GM21723 (cell line): ENCODE results near the gene FRMD4B.

Experiments
- ATAC-seq: cut with Tn5 transposase; IDR thresholded peaks from one replicate; pipeline ENCODE4 v1.9.1; 2021; ENCODE audit warnings: mild to moderate bottlenecking, moderate library complexity; ENCODE audit not compliant: unreplicated experiment

Gene FRMD4B

GRCh38 chr3:69142090-69142489 is 243.8 kb downstream of the FRMD4B start:
- ATAC-seq: no peak

GRCh38 chr3:69141313-69141712 is 244.6 kb downstream of the FRMD4B start:
- no peak for ATAC-seq

GRCh38 chr3:69137412-69137811 is 248.5 kb downstream of the FRMD4B start:
- no peak for ATAC-seq

GRCh38 chr3:69137005-69137404 is 248.9 kb downstream of the FRMD4B start:
- ATAC-seq: no peak

GRCh38 chr3:69130689-69131088 is 255.2 kb downstream of the FRMD4B start:
- ATAC-seq: peak; percentile 99

GRCh38 chr3:69129531-69129930 is 256.4 kb downstream of the FRMD4B start:
- ATAC-seq: no peak

- no peak for ATAC-seq
Observed at GRCh38 chr3:69128509-69128908, 257.4 kb downstream of the FRMD4B start.

GRCh38 chr3:69126999-69127398 is 258.9 kb downstream of the FRMD4B start:
- no peak for ATAC-seq

- no peak for ATAC-seq
Observed at GRCh38 chr3:69126216-69126615, 259.7 kb downstream of the FRMD4B start.

- no peak for ATAC-seq
Observed at GRCh38 chr3:69122403-69122802, 263.5 kb downstream of the FRMD4B start, which contains the start of gene LMOD3. Gene LMOD3, minus strand, starts transcription at chr3:69122595. Its CDS starts 209 bp downstream, at chr3:69122386.

- ATAC-seq: no peak
Observed at GRCh38 chr3:69121950-69122349, 263.9 kb downstream of the FRMD4B start.

- no peak for ATAC-seq
Observed at GRCh38 chr3:69121513-69121912, 264.4 kb downstream of the FRMD4B start.

GRCh38 chr3:69120879-69121464 is 264.9 kb downstream of the FRMD4B start:
- peak; percentile 90 for ATAC-seq
